Activated CD8-positive, alpha-beta T cell treated with anti-CD3 and anti-CD28 coated beads for 36 hours (primary cell): ENCODE data around the gene HOXD8. TPM values are rescaled to one million over a fixed set of nuclear protein-coding genes. Genes with fewer than 3 reads are reported as not detected.

Source experiments
- ATAC-seq: fragments of 200-7000 bp; cut with Tn5 transposase; one replicate; pipeline ENCODE4 v1.10.0; 2021; ENCODE audit warnings: mild to moderate bottlenecking, moderate library complexity
- CTCF ChIA-PET: fragments of 350-600 bp; sonication (Branson Sonifier 250); formaldehyde crosslinking; loops from one replicate; lab custom pipeline; 2021; ENCODE audit warnings: antibody characterized with exemption; lab: Charles Lee
- POLR2A ChIA-PET: fragments of 350-600 bp; sonication (Branson Sonifier 250); formaldehyde crosslinking; loops from one replicate; lab custom pipeline; 2021; ENCODE audit warnings: antibody characterized with exemption; lab: Charles Lee
- DNase-seq: peaks from one replicate; pipeline ENCODE4 v3.0.0-alpha.2; 2020
- H3K27ac Mint-ChIP-seq: one replicate; pipeline ENCODE4 v1.8.0; 2021; ENCODE audit warnings: mild to moderate bottlenecking, mixed read lengths
- H3K27me3 Mint-ChIP-seq: one replicate; pipeline ENCODE4 v1.8.0; 2021; ENCODE audit warnings: mixed read lengths
- H3K36me3 Mint-ChIP-seq: one replicate; pipeline ENCODE4 v1.8.0; 2021; ENCODE audit warnings: low read depth, mixed read lengths
- H3K4me1 Mint-ChIP-seq: one replicate; pipeline ENCODE4 v1.8.0; 2021; ENCODE audit warnings: low read depth, mixed read lengths
- H3K4me3 Mint-ChIP-seq: one replicate; pipeline ENCODE4 v1.8.0; 2021; ENCODE audit warnings: mild to moderate bottlenecking, moderate library complexity, mixed read lengths
- H3K9me3 Mint-ChIP-seq: one replicate; pipeline ENCODE4 v1.8.0; 2021; ENCODE audit warnings: mixed read lengths
- CTCF ChIP-seq: fragments of 200-600 bp; IDR thresholded peaks from one replicate; pipeline ENCODE4 v1.8.0; 2022; ENCODE audit warnings: antibody characterized with exemption, mild to moderate bottlenecking
- intact Hi-C: fragments of 100-400 bp; cut with micrococcal nuclease; formaldehyde crosslinking; loops from one replicate; pipeline ENCODE4 v1.10.0; 2022
- total RNA-seq, 2 experiments: library from RNA; stranded (reverse); gene quantifications; one replicate each; pipeline ENCODE4 v1.2.3, GENCODE V29; 2021

HOXD8 gene
- not detected for total RNA-seq

DNA sequence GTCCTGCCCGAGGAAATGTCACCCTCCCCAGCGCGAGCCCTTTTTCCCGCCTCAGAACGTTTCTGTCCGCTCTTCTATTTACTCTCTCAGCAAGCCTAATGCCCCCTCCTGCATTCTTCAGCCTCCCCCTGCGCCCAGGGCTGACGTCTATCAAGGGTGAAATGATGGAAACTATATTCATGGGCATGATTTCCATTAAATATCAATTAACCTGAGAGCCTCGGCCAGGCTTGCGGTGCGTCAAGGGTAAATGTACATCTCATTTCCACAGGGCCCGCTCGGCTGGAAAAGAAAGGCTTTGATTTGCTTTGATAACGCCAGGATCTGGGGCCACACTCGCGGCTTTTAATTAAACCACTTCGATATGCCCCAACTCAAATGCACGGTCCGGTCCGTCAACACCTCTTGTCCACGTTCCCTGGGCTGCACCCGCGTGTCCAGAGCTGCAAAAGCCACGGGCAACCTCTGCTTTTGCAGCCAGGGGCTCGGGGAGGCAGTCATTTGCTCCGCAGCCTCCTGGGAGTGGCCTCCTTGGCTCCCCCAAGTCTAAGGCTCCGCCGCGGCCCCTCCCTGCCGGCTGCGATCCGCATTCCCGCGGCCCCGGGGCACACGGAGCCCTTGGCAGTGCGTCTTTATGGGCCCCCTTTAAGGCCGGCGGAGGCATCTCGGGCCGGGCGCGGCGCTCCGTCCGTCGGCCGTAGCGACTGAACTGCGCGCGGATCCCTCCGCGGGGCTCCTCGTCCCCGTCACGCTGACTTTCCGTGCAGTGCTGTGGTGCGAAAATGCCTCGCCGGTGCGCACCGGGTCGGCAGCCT, at the start of gene HOXD8:
Gene HOXD8 (plus strand): TSS at position 724 of the 815 bp plus-strand sequence. CDS start 662 bp downstream, outside the sequence.
- no peak for DNase-seq
- Mint-ChIP-seq H3K4me1 (peaks cover 25% of the 10 kb centered on the region), H3K9me3 (no peaks in the 10 kb centered on the region), H3K4me3 (peak within 1 kb of the TSS; percentile 35), H3K27ac (no peak within 1 kb of the TSS), H3K27me3 (peaks cover 79% of the 10 kb centered on the region), H3K36me3 (no peaks in the 10 kb centered on the region)
- ChIA-PET CTCF (interaction anchor here (1.4 to 9.8 kb wide), 7 partner anchors 11 to 1020 kb away, joined by 4 to 95 read pairs (median 38); no protein-coding TSS in a partner anchor), POLR2A (interaction anchor here (0.5 kb wide), 1 partner anchor 14 kb away, joined by 3 read pairs; no protein-coding TSS in a partner anchor)
- no peak for TF ChIP-seq CTCF
- no peak for ATAC-seq
- intact Hi-C loops, result loop anchor here (5.0 kb wide), 2 partner anchors 523 to 1018 kb away; no protein-coding TSS in a partner anchor

- H3K9me3 Mint-ChIP-seq, result peaks cover 28% of the 10 kb centered on the region
- H3K4me3 Mint-ChIP-seq, result peak overlapping the region; percentile 23
- H3K27ac Mint-ChIP-seq, result no peak overlapping the region
- intact Hi-C loops, result no loop called here
- peak; percentile 30 for ATAC-seq
- CTCF ChIA-PET, result interaction anchor here (0.6 to 2.4 kb wide), 4 partner anchors 18 to 390 kb away, joined by 3 to 7 read pairs (median 4); no protein-coding TSS in a partner anchor
- H3K36me3 Mint-ChIP-seq, result peaks cover 25% of the 10 kb centered on the region
- peaks cover 80% of the 10 kb centered on the region for H3K27me3 Mint-ChIP-seq
- DNase-seq, result peak; percentile 42
- peaks cover 10% of the 10 kb centered on the region for H3K4me1 Mint-ChIP-seq
- POLR2A ChIA-PET, result interaction anchor here (1.8 kb wide), 1 partner anchor 25 kb away, joined by 5 read pairs; no protein-coding TSS in a partner anchor
- peak; percentile 58 for TF ChIP-seq CTCF
These were observed 49.5 kb upstream of the HOXD8 start for GRCh38 chr2:176079831-176080539.

- H3K4me1 Mint-ChIP-seq, result peaks cover 10% of the 10 kb centered on the region
- CTCF ChIA-PET, result interaction anchor here (0.6 to 2.4 kb wide), 5 partner anchors 17 to 390 kb away, joined by 3 to 7 read pairs (median 4); no protein-coding TSS in a partner anchor
- H3K4me3 Mint-ChIP-seq, result no peak overlapping the region
- TF ChIP-seq CTCF, result no peak
- H3K27me3 Mint-ChIP-seq, result peaks cover 79% of the 10 kb centered on the region
- peaks cover 25% of the 10 kb centered on the region for H3K36me3 Mint-ChIP-seq
- DNase-seq (peak; percentile 41), ATAC-seq (no peak)
- intact Hi-C loops, result no loop called here
- peaks cover 23% of the 10 kb centered on the region for H3K9me3 Mint-ChIP-seq
- peak overlapping the region; percentile 30 for H3K27ac Mint-ChIP-seq
- POLR2A ChIA-PET, result interaction anchor here (0.7 to 1.8 kb wide), 2 partner anchors 24 to 87 kb away, joined by 3 to 5 read pairs; no protein-coding TSS in a partner anchor
These were observed 48.7 kb upstream of the HOXD8 start for GRCh38 chr2:176080540-176081375.

- POLR2A ChIA-PET, result interaction anchor here (1.2 kb wide), 1 partner anchor 11 kb away, joined by 3 read pairs; no protein-coding TSS in a partner anchor
- ATAC-seq, result no peak
- intact Hi-C loops, result no loop called here
These were observed 48.1 kb upstream of the HOXD8 start for GRCh38 chr2:176081376-176081836.

More at GRCh38 chr2:176081376-176081836, 48.1 kb upstream of the HOXD8 start:
- no peak for TF ChIP-seq CTCF
- Mint-ChIP-seq H3K36me3 (peaks cover 25% of the 10 kb centered on the region), H3K9me3 (peaks cover 23% of the 10 kb centered on the region), H3K4me3 (peak overlapping the region; percentile 31), H3K4me1 (peaks cover 10% of the 10 kb centered on the region), H3K27ac (peak overlapping the region; percentile 30), H3K27me3 (peaks cover 76% of the 10 kb centered on the region)
- no peak for DNase-seq
- CTCF ChIA-PET, result interaction anchor here (1.6 to 2.4 kb wide), 4 partner anchors 17 to 45 kb away, joined by 3 to 7 read pairs (median 6); no protein-coding TSS in a partner anchor
